HG03175 (cell line): ENCODE results near the gene SLX4.

ENCODE experiments used
- ATAC-seq: cut with Tn5 transposase; IDR thresholded peaks from one replicate; pipeline ENCODE4 v1.9.1; 2021; ENCODE audit warnings: mild to moderate bottlenecking, moderate library complexity; ENCODE audit not compliant: unreplicated experiment

Gene SLX4

GRCh38 chr16:3561626-3562025 is 49.8 kb downstream of the SLX4 start:
- no peak for ATAC-seq

GRCh38 chr16:3554351-3554928 is 57.0 kb downstream of the SLX4 start:
- ATAC-seq = no peak

DNA sequence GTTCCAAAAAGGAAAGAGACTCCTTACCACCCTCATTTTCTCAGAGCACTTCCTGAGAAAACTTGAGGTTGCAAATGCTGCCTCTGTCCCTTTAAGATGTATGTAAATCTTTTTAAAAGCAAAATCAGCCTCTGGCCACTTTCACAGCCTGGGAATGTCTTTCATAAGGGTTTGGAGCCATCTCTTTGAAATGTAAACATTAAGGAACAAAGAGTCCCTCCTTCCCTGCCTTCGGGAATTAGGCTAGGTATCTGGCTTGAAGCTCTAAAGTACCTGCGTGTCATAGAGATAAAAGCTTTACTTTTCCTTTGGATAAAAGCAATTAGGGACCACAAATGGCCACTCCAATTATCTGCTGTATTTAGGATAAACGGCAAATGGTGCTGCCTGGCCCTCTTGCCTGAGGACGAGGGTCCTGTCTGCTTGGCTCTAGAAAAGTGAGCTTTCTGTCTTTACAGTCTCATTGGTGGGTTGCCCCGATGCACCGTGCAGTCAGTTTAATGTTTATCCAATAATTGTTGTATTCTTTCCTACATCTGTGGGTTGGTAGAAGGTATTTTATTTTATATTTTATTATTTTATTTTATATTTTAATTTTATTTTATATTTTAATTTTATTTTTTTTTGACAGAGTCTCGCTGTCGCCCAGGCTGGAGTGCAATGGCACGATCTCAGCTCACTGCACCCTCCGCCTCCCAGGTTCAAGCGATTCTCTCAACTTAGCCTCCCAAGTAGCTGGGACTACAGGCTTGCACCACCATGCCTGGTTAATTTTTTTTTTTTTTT is 58.1 kb downstream of the SLX4 start:
- no peak for ATAC-seq

DNA sequence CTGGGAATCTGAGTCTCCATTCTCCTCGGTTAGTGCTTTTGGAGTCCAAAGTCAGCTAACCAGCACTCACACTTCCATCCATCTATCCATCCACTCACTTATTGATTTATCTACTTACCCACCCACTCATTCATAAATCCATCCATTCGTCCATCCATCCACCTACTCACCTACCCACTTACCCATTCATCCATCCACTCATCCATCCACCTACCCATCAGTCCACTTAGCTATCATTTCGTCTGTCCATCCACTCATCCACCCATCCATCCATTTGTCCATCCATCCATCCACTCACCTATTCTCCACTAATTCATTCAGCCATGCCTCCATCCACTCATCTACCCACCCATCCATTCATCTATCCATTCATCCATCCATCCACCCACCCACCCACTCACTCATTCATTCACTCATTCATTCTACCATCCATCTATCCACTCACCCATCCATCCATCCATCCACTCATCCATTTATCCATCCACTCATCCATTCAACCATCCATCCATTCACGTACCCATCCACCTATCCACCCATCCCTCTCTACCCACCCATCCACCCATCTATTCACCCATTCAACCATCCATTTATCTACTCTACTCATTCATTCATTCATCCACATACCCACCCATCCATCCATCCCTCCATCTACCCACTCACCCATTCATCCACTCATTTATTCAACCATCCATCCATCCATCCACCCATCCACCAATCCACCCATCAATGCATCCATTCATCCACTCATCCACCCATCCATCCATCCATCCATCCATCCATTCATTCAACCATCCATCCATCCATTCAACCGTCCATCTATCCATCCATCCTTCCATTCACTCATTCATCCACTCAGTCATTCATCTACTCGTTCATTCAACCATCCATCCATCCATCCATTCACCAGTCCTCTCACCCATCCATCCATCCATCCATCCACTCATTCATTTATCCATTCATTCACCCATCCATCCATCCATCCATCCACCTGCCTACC is 60.3 kb downstream of the SLX4 start:
- ATAC-seq = no peak

DNA sequence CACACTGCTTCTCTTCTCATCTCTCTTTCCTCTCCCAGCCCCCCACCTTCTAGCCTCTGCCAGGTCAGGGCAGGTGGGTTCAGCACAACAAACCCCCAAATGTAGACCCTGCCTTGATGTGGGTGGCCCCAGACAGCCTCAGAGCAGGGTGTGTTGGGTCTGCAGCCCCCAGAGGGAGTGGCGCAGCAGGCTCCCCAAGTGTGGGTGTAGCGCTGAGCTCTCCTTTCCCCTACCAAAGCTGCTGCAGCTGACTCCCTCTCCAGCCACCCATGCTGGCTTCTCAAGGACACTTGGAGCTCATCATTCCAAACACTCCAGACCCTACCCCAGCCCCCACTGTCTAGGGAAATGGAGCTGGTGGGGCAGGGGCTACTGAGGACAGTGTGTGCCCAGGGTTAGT is 61.5 kb downstream of the SLX4 start:
- no peak for ATAC-seq

- ATAC-seq = no peak
Measured at GRCh38 chr16:3548859-3549258, 62.5 kb downstream of the SLX4 start.

- ATAC-seq = no peak
Measured at GRCh38 chr16:3548445-3548844, 63.0 kb downstream of the SLX4 start.

DNA sequence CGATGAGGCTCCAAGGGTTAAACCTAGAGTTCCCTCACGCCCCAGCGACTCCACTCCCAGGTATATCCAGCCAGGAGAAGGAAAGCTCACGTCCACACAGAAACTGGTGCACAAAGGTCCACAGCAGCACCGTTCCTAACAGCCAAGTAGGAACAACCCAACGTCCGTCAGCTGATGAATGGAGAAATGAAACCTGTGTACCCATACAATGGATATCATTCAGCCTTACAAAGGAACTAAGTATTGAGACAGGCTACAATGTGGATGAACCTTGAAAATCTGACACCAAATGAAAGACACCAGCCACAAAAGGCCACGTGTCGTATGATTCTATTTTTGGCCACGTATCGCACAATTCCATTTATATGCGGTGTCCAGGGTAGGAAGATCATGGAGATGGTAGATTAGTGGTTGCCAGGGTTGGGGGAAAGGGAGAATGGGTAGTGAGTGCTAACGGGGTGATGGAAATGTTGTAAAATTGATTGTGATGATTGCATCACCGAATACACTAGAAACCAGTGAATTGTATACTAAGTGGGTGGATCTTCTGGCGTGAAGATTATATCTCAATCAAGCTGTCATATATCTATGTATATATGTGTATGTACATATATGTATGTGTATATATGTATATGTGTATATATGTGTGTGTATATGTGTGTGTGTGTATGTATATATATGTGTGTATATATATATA is 64.3 kb downstream of the SLX4 start:
- ATAC-seq = no peak

DNA sequence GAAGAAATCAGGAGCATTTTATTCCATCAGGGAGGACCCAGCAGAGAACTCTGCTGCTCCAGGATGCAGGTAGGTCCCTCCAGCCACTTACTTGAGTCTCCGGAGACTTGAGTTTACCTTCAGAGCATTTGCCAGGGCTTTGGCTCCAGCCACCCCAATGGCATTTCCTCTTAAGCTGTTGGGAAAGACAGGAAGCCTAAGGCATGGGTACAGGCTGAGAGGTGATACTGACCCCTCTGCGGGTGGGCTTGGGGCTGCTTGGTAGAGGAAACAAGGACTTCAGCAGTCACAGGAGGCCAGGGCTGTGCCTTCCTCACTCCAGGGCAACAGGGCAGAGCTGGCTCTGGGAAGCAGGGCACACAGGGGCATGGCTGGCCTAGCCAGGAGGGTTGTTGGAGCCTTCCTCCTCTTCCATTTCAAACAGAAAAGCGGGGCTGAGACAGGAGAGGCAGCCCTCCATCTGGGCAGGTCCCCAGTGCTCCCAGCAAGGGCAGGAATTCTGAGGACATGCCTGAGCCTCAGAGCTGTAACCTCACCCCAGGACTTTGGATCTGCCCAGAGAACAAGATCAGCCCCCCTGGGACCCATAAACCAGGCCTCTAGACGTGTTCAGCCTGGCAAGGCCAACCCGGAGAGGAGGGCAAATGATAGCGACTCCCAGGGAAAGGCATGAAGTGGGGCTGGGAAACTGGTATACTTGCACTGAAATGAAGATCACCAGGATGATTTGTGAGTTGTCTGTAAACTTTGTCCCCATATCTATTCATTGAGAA is 68.6 kb downstream of the SLX4 start:
- no peak for ATAC-seq

DNA sequence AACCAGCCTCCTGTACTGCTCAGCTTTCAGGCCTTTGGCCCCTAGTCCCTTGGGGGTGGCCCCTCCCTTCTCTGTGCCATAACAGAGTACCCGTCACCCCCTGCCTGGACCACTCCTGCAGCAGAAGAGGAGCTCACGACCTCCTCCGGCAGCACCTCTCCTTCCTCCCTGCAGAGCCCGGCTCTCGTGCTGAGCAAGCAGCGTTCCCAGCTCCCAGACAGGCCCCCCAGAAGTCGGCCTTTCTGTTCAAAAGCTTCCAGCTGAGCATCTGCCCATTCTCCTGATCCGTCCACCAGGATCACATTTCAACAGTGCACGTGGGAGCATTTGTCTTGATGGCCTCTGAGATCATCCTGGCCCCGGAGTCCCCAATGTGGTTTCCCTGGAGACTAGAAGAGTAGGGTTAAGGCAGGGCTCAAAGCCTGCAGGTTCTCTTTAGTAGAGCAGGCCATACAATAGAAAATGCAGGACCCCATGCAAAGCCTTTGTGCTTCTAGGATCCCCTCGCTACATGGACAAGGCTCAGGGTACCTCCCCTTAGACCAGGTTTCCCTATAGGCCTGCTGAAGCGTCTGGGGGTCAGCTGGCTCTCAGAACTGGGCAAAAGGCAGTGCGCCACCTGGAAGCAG is 69.8 kb downstream of the SLX4 start:
- no peak for ATAC-seq

DNA sequence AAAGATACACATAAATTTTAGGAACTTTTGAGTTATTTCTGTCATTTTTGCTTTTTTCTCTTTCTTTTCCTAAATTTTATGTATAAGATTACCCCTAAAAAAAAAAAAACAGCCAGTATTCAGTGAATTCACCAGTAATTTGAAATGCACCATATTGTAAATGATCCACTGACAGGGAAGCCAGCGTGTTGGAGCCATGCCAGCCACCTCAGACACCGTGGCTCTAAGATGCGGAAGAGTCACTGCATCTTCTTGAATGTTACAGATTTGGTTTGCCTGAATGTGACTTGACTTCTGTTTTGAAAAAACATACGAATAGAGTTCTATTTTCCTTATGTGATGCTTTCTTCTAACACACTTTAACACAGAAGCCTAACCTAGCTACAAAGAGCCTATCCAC is 73.2 kb downstream of the SLX4 start:
- ATAC-seq = no peak

- no peak for ATAC-seq
Measured at GRCh38 chr16:3536851-3537250, 74.6 kb downstream of the SLX4 start.

DNA sequence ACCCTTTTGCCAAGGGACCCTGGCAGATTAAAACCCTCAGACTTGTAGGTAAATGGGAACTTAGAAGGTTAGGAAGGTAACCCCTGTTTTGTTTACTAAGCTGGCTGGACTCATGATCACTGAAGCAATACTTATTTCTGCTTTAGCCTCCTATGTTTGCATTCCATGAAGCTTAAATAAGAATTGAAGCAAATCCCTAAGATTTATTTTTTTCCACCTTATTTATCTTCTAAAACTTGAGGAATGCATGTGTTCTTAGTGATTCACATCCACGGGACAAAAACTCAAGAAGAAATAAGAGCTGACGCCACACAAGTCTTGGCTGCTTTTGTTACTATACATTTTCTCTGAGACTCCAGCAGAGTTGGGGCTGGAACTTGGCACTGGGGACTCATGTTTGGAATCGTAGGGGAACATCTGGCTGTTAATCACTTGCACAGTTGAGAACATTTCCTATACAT is 75.1 kb downstream of the SLX4 start:
- ATAC-seq = no peak

DNA sequence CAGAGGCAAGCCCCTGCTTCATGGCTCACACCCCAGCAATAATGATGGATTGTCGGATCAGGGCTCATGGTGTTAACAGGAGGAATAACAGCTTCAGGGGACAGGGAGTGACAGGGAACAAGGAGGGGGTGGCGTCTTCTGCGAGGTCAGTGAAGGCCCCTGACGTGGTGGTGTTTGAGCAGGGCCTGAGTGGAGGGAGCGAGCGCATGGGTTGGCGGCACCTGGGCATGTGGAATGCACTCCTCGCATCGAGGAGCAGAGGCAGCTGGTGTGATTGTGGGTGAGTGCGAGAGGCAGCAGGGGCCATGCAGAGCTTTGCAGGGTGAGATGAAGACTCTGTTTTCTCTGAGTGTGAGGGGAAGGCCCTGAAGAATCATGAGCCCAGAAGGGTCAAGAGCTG is 77.3 kb downstream of the SLX4 start:
- no peak for ATAC-seq

GRCh38 chr16:3532741-3533140 is 78.7 kb downstream of the SLX4 start:
- ATAC-seq = no peak
